ENCODE data around the gene JMJD8.

The JMJD8 gene

DNA sequence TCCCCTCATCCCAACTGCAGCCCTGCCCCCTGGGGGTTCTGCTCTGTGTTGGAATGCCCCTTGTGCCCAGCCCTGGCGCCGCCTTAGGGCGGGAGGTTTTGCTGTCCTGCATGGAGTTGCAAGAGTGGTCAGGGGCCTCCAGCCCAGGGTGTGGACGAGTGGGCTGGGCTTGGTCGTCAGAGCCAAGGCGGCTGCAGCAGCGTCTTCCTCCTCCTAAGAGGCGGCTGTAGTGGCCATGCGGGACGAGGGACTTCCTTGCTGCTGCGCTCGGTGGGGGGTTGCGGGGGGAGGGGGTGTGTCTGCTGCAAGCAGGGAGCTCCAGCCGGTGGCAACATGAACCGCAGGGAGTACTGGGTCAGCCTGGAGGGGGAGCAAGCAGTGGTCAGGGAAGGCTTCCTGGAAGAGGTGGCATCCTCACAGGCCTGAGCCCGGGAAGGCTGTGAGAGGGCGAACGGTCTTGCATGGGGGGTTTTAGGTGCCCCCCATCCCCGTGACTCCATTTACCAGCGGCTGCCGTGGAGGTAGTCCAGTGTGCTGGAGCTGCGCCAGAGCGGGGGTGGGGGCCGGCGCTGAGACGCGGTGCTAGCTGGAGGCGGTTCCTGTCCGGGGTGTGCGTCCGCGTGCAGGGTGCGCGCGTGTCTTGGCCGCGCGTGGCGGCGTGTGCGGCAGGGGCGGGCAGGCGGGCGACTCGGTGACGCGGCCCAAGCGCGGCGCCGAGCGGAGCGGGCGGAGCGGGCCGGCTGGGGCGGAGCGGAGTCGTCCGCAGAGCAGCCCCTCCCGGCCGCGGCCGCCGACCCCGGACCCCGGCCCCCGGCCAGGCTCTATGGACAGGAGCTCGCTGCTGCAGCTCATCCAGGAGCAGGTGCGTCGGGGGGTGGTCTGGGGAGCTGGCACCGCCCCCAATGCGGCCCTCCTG, 8.9 kb downstream of the JMJD8 start, which contains the start of gene RHBDL1:
TSS of gene RHBDL1 (plus strand) at position 704 of the 916 bp plus-strand sequence. CDS start at position 824, 120 bp downstream.
- DNase-seq: no peak

DNA sequence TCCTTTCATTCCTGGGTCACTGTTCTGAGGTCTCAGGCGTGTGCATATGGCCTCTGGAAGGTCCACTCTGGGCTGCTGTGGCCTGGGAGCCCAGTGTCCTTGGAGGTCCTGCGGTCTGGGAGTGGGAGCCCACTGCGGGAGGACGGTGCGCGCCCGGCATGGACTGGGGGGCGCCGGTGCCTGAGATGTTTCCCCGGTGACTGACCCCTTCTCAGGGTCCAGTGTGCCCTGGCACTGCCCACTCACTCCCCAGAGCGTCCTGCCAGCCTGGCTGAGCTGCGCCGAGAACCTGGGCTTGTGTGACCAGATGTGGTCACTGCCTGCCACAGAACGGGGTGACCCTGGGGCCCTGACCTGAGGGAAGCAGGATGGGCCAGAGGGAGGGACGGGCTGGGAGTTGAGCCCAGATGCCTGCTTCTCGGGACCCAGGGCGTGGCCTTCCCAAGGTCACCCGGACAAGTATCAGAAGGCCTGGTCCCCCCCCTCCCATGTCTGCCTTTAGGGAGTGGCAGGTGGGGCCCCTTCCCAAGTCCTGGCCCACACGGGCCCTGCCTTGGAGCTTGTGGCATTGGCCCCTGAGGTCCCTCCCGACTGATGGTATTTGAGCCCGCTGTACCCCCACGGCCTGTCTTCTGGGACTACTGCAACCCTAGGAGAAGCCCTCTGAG, 9.8 kb downstream of the JMJD8 start:
- no peak for DNase-seq

DNA sequence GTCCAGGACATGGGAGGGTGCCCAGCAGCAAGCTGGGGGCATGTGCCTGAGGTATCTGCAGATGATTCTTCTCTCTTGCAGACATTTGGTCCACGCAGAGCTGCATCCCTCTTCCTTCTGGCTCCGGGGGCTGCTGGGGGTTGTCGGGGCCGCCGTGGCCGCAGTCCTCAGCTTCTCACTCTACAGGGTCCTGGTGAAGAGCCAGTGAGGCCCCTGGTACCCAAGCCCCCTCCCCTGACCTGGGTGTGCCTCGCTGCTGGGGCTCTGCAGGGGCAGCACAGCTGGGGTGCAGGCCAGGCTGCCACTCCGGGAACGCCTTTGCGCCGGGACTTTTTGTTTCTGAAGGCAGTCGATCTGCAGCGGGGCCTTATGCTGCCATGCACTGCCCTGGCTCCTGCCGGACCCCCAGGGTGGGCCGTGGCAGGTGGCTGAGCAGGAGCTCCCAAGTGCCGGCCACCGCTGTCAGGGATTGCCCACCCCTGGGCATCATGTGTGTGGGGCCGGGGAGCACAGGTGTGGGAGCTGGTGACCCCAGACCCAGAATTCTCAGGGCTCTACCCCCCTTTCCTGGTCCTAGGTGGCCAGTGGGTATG, 10.6 kb downstream of the JMJD8 start:
- DNase-seq: no peak

DNA sequence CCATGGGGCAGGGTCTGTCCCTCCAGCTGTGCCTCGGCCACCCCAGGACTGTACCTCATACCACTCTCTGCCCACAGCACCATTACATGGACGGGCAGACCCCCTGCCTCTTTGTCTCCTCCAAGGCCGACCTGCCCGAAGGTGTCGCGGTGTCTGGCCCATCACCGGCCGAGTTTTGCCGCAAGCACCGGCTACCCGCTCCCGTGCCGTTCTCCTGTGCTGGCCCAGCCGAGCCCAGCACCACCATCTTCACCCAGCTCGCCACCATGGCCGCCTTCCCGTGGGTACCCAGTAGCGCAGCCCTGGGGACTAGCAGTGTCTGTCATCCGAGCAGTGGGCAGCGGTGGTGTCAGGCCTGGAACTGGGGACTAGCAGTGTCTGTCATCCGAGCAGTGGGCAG, 11.3 kb downstream of the JMJD8 start:
- DNase-seq: no peak

DNA sequence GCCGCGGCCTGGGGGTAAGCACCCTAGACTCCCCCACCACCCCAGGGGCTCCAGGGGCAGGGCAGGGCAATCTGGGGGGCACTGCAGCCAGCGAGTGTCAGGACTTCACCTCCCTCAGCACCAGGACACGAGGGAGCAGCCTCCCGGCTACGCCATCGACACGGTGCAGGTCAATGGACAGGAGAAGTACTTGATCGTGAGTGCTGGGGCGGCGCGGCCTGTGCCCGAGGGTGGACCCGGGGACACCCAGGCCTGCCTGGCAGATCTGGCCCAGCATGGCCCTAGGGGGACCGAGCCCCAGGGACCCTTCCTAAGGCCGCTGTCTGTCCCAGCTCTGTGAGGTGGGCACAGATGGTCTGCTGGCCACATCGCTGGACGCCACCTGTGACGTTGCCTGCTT, 11.8 kb downstream of the JMJD8 start:
- no peak for DNase-seq

DNA sequence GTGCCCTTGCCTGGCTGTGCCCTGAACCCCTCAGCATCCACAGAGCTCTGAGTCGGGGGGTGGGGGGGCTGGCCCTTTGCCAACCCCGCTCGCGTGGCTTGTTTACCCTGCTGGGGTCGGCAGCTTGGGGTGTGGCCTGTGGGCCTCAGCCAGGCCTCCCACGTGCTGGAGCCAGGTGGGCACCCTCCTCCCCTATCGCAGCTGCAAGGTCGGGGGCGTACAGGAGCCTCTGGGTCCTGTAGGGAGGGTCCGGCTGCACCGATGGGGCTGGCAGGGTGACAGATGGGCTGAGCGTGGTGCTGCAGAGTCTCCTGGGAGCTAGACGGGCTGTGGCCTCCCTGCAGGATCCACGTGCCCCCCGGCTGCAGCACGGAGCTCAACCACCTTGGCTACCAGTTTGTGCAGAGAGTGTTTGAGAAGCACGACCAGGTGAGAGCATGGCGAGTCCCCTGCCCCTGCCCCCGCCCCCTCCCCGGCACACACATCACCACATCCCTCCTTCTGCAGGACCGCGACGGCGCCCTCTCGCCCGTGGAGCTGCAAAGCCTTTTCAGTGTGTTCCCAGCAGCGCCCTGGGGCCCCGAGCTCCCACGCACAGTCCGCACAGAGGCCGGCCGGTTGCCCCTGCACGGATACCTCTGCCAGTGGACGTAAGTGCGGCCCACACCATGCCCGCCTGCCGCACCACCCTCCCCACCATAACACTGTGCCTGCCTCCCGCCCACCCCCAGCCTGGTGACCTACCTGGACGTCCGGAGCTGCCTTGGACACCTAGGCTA, 12.6 kb downstream of the JMJD8 start:
- no peak for DNase-seq

DNA sequence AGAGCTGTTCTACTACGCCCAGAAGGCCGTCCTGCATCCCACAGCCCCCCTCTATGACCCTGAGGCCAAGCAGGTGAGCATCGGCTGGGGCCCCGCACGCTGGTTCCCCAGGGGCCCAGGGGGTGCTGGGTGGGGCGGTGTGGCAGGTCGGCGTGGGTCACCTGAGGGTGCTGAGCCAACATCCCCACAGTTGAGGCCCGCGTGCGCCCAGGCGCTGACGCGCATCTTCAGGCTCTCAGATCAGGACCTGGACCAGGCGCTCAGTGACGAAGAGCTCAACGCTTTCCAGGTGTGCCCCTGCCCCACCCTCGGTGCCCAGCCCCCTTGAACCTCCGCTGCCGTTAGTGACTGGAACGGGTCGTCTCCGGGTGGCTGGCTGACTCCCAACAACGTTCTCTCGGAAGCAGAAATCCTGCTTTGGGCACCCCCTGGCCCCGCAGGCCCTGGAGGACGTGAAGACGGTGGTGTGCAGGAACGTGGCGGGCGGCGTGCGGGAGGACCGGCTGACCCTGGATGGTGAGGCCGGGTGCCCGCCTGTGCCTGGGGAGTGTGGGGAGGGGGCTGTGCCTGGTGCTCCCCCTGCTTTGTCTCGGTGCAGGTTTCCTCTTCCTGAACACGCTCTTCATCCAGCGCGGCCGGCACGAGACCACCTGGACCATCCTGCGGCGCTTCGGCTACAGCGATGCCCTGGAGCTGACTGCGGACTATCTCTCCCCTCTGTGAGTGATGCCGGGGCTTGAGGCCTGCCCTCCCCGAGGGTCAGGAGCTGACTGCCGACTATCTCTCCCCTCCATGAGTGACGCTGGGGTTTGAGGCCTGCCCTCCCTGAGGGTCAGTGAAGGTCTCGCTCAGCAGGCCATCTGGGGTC, 13.4 kb downstream of the JMJD8 start:
- no peak for DNase-seq

DNA sequence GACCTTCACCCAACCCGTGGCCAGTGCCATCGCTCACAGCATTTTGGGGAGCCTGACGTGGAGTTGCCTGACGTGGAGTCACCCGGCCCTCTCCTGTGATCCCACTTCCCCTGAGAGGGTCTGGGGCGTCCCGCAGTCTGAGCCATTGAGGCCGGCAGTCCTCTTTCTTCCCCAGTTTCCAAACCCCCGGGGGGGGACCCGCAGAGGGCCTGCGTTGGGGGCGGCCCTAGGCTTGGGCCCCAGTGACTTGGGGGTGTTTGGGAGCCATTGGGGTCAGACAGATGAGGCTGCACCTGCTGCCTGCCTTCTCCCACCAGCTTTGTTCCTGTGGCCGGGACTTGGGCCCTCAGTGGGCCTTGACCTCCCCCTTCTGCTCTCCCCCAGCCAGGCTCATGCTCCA, 14.5 kb downstream of the JMJD8 start:
- no peak for DNase-seq

DNA sequence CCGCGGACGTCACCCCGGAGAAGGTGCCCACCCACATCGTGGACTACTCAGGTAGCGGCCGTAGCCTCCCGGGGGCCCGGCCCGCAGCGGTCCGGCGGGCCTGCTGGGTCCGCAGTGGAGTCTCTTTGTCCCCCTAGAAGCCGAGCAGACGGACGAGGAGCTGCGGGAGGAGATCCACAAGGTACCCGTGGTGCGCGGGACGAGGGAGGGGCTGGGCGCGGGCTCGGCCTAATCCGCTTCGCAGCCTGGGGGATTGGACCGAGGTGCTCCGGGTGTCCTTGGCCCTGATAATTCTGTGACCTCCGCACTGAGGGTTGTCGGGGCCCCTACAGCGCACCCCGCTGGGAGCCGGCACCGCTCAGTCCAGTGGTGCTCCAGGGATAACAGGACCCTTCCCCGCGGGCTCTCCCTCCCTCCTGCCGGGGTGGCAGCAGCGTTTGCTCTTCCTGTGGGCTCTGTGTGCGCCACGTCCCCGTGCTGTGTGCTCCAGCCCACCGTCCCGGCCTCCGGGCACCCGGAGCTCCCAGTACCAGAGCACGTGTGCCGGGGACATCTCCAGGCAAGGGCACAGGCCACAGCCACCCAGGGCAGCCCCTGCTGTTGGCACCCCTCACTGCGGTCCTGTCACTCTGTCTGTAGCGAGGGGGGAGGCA, 15.5 kb downstream of the JMJD8 start:
- no peak for DNase-seq

DNA sequence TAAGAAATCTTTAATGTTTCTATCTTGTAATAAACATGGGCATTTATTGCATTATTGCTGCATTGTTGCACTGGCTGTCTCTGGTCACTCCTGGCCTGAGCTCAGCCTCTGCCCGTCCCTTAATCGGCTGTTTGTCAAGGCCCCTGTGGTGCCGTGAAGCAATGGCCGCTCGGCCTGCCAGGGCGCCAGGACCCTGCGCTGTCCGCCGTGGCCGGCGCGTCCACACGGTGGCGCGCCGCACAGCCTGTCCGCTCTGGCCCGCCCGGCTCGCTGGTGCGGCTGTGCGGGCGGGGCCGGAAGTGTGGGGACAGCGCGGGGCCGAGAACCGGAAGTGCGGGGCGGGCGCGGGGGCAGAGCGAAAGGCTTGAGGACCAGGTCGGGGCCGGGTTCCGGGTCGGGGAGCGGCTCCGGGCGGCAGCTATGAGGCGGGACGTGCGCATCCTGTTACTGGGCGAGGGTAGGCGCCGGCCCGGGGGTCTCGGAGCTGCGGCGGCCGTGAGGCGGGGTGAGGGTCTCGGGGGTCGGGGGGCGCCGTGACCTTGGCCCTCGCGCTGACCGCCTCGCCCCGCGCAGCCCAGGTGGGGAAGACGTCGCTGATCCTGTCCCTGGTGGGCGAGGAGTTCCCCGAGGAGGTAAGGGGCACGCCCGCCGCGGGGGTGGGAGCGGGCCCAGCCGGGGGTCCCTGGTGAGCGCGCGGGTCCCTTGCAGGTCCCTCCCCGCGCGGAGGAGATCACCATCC, 16.2 kb downstream of the JMJD8 start, which contains the start of gene RHOT2:
TSS of gene RHOT2 (plus strand) at position 353 of the 739 bp plus-strand sequence. CDS start at position 421, 68 bp downstream.
- peak; percentile 67 for DNase-seq

DNA sequence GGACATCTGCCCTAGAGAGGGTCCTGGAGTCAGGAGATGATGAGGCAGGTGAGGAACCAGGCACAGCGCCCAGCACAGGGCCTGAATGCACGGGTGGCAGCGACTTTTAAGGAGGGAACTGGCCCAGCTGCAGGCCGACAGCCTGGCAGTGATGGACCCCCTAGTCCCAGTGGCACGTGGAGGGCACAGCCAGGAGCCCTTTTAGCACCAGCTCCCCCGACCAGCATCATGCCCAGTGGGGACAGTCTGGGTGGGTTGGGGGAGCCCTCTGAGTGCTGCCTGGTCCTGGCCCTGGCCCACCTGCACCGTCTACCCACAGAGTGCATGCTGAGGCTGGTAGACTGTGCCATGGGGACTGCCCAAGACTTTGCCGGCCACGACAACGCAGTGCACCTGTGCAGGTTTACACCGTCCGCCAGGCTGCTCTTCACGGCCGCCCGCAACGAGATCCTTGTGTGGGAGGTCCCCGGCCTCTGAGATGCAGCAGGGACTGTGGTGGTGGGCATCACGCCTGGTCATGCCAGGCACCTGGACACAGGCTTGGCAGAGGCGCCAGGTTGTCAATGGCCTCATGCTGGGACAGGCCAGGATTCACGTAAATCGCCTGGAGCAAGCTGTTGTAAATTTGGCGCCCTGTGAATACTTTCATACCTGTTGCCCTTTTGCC, 16.9 kb downstream of the JMJD8 start:
- DNase-seq: no peak

DNA sequence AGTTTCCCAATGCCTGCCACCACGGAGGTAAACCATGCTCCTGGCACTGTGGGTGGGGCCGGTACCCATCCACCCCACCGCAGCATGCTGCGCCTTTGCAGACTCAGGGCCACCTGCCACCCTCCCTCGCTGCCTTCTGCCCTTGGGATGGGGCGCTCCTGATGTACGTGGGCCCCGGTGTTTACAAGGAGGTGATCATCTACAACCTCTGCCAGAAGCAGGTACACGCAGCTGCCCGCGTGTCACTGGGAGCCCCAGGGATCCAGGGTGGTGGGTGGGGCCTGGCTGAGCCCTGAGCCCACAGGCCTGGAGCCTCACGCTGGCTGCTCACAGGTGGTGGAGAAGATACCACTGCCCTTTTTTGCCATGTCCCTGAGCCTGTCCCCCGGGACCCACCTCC, 17.6 kb downstream of the JMJD8 start:
- no peak for DNase-seq

DNA sequence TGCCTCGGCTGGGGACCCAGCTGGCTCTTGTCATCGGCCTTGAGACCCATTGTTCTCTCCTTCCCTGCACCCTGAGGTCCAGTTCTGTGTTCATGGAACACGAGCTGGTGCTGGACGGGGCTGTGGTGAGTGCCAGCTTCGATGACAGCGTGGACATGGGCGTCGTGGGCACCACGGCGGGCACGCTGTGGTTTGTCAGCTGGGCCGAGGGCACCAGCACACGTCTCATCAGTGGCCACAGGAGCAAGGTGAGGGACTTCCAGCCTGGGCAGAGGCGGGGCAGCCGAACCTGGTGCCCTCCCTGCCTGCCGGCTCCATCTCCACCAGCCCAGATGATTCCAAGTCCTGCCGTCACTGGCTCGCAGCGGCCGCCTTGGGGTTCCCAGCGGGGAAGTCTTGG, 21.5 kb downstream of the JMJD8 start:
- DNase-seq: no peak

DNA sequence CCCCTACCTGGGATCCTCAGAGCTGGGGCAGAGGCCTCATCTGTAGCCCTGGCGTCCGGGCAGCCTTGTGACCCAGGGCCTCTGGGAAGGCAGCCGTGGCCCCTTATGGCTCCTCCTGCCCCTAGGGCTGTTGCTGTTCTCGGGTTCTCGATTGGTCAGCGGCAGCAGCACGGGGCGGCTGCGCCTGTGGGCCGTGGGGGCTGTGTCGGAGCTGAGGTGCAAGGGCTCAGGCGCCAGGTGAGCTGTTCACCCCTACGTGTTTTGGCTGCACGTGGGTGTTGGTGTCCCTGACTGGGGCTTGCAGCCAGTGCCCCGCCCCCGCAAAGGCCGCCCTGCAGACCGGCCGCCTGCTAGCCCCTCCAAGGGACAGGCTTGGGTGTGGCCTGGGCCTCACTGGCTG, 22.0 kb downstream of the JMJD8 start:
- no peak for DNase-seq

DNA sequence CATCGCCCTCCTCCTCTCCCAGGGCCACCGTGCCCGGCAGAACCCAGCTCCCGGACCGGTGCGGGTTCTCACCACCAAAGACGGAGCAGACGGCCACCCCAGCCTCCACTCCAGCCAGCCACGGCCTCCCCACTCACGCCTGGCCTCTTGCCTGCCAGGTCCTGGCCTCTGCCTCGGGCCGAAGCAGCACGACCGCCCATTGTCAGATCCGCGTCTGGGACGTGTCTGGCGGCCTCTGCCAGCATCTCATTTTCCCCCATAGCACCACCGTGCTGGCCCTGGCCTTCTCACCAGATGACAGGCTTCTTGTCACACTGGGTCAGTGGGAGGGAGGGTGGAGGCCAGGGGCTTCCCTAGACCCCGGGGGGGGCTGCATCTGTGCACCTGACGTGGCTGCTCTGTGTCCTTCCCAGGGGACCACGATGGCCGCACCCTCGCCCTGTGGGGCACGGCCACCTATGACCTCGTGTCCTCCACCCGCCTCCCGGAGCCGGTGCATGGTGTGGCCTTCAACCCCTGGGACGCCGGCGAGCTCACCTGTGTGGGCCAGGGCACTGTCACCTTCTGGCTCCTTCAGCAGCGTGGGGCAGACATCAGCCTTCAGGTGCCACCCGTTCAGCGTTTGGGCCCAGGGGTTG, 22.8 kb downstream of the JMJD8 start:
- DNase-seq: no peak

DNA sequence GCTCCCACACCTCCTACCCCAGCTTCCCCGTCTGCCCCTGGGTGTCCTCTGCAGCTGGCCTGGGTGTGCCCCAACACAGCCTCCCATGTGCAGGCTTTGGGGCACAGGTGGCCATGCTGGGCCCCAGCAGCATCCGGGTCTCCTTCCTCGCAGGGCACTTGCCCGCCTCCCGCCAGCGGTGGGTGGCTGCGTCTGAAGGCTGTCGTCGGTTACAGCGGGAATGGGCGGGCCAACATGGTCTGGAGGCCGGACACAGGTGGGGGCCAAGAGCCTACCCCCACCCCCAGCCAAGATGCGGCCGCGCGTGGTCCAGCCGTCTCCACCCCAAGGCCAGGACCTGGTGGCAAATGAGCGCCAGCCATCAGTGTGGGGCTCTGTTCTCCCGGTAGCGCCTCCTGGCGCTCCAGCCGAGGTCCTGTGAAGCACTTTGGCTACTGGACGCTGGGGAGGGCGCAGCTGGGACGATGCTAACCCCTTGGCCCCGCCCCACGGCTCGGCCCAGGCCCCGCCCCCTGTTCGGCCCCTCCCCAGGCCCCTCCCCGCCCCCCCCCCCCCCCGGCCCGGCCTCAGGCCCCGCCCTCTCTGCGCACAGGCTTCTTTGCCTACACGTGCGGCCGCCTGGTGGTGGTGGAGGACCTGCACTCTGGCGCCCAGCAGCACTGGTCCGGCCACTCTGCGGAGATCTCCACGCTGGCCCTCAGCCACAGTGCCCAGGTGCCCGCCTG, 23.5 kb downstream of the JMJD8 start:
- DNase-seq: peak; percentile 10

DNA sequence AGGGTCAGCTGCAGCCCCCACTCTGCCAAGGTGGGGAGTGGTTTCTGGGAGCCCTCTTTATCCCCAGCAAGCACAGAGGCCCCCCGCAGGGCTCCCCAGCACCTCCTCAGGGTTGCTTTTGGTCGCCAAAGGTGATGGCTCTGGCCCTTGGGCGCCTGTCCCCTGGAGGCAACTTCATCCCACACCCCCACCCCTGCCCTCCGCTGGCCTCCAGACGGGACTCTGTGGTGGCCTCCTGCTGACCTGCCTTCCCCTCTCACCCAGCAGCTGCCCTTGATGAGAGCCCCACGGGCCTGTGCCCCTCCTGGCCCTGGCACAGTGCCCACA, 24.0 kb downstream of the JMJD8 start:
- no peak for DNase-seq

DNA sequence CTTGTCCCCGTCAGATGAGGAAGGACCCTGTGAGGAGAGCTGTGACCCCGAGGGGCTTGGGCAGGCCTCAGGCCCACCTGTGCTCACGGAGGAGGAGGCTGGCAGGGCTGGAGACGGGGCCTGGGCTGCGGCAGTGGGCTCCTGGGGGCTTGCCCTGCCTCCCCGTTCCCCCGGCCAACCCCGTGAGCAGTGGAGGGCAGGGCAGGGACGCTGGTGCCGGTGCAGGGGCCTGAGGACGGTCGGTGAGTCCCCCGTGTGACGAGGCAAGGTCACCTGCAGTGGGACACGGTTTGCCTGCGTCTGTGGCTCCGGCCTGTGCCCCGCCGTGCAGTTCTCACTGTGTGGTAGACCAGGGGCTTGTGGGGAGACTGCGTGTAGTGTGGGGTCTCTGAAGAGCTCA, 24.5 kb downstream of the JMJD8 start:
- no peak for DNase-seq

Measured in NCI-H1417 treated with DMSO at 0.1 percent for 48 hours (cell line).